ENCODE data around the gene ICE2.

ICE2 gene

GRCh38 chr15:60379525-60380274, 99.2 kb downstream of the ICE2 start:
- Histone ChIP-seq H3K79me2 (ENCODE audit: insufficient read depth, low read length) (no peaks in the 10 kb centered on the region), H3K4me3 (ENCODE audit: low read length, poor library complexity, severe bottlenecking) (no peak overlapping the region), H4K20me1 (ENCODE audit: insufficient read depth, low read length, poor library complexity, severe bottlenecking) (no peaks in the 10 kb centered on the region), H3K9me2 (replicated peaks; ENCODE audit: low read depth, low read length) (no peaks in the 10 kb centered on the region), H3K9ac (ENCODE audit: low read depth, low read length, poor library complexity, severe bottlenecking) (no peak overlapping the region), H3K36me3 (ENCODE audit: insufficient read depth, low read length) (peaks cover 3% of the 10 kb centered on the region; the same call in 1 of the 2 replicates), H3F3A (ENCODE audit: low read depth) (no peaks in the 10 kb centered on the region), H3K9me3 (ENCODE audit: insufficient read depth, low read depth, low read length) (no peaks in the 10 kb centered on the region), H2AFZ (ENCODE audit: low read length) (no peak overlapping the region), H3K4me2 (ENCODE audit: low read depth, low read length, poor library complexity, severe bottlenecking) (no peak overlapping the region), H3K27me3 (ENCODE audit: insufficient read depth, low read length, poor library complexity, severe bottlenecking) (no peaks in the 10 kb centered on the region), H3K4me1 (ENCODE audit: insufficient read depth, low read length, poor library complexity, severe bottlenecking) (no peaks in the 10 kb centered on the region)
- TF ChIP-seq EZH2phosphoT487 (IDR thresholded peaks at IDR 0.05; ENCODE audit: borderline replicate concordance): no peak
- TF ChIP-seq CTCF (conservative IDR thresholded peaks at IDR 0.05; ENCODE audit: low read length): no peak

GRCh38 chr15:60379185-60379524, 99.8 kb downstream of the ICE2 start:
- H3K4me1 ChIP-seq (ENCODE audit: insufficient read depth, low read length, poor library complexity, severe bottlenecking): no peaks in the 10 kb centered on the region
- no peak overlapping the region for H3K4me3 ChIP-seq (ENCODE audit: low read length, poor library complexity, severe bottlenecking)
- H2AFZ ChIP-seq (ENCODE audit: low read length): no peak overlapping the region
- H3K27me3 ChIP-seq (ENCODE audit: insufficient read depth, low read length, poor library complexity, severe bottlenecking): no peaks in the 10 kb centered on the region
- H3K79me2 ChIP-seq (ENCODE audit: insufficient read depth, low read length): no peaks in the 10 kb centered on the region
- peaks cover 3% of the 10 kb centered on the region; the same call in 1 of the 2 replicates for H3K36me3 ChIP-seq (ENCODE audit: insufficient read depth, low read length)
- H3F3A ChIP-seq (ENCODE audit: low read depth): no peaks in the 10 kb centered on the region
- H3K9ac ChIP-seq (ENCODE audit: low read depth, low read length, poor library complexity, severe bottlenecking): no peak overlapping the region
- TF ChIP-seq CTCF (conservative IDR thresholded peaks at IDR 0.05; ENCODE audit: low read length): no peak
- no peak for TF ChIP-seq EZH2phosphoT487 (IDR thresholded peaks at IDR 0.05; ENCODE audit: borderline replicate concordance)
- no peaks in the 10 kb centered on the region for H3K9me3 ChIP-seq (ENCODE audit: insufficient read depth, low read depth, low read length)
- H3K4me2 ChIP-seq (ENCODE audit: low read depth, low read length, poor library complexity, severe bottlenecking): no peak overlapping the region
- H4K20me1 ChIP-seq (ENCODE audit: insufficient read depth, low read length, poor library complexity, severe bottlenecking): no peaks in the 10 kb centered on the region
- H3K9me2 ChIP-seq (replicated peaks; ENCODE audit: low read depth, low read length): no peaks in the 10 kb centered on the region

GRCh38 chr15:60376677-60377095, 102.3 kb downstream of the ICE2 start:
- TF ChIP-seq EZH2phosphoT487 (IDR thresholded peaks at IDR 0.05; ENCODE audit: borderline replicate concordance): no peak
- no peak for TF ChIP-seq CTCF (conservative IDR thresholded peaks at IDR 0.05; ENCODE audit: low read length)
- Histone ChIP-seq H3K9ac (ENCODE audit: low read depth, low read length, poor library complexity, severe bottlenecking) (no peak overlapping the region), H3K36me3 (ENCODE audit: insufficient read depth, low read length) (peaks cover 6% of the 10 kb centered on the region; the same call in 1 of the 2 replicates), H3K9me2 (replicated peaks; ENCODE audit: low read depth, low read length) (no peaks in the 10 kb centered on the region), H2AFZ (ENCODE audit: low read length) (no peak overlapping the region), H3K79me2 (ENCODE audit: insufficient read depth, low read length) (no peaks in the 10 kb centered on the region), H3K4me1 (ENCODE audit: insufficient read depth, low read length, poor library complexity, severe bottlenecking) (no peaks in the 10 kb centered on the region), H3K4me2 (ENCODE audit: low read depth, low read length, poor library complexity, severe bottlenecking) (no peak overlapping the region), H3K9me3 (ENCODE audit: insufficient read depth, low read depth, low read length) (no peaks in the 10 kb centered on the region), H3K27me3 (ENCODE audit: insufficient read depth, low read length, poor library complexity, severe bottlenecking) (no peaks in the 10 kb centered on the region), H3F3A (ENCODE audit: low read depth) (no peaks in the 10 kb centered on the region), H3K4me3 (ENCODE audit: low read length, poor library complexity, severe bottlenecking) (no peak overlapping the region), H4K20me1 (ENCODE audit: insufficient read depth, low read length, poor library complexity, severe bottlenecking) (no peaks in the 10 kb centered on the region)

Data from Loucy (cell line).